Panc1 (cell line): ENCODE data around the gene AMT. TPM values are rescaled to one million over a fixed set of nuclear protein-coding genes. Genes with fewer than 3 reads are reported as not detected.
A peak's percentile ranks its signal among the peaks of the same experiment; 100 is the strongest.

Experiments used
- ATAC-seq: fragments of 200-7000 bp; cut with Tn5 transposase; 2 replicates; pipeline ENCODE4 v1.9.1; 2020; ENCODE audit warnings: mild to moderate bottlenecking, moderate library complexity
- BruUV-seq: library from RNA; stranded (reverse); fragments of 400-500 nt; replicated peaks from 2 replicates; lab custom pipeline; 2021; lab: Mats Ljungman, UMichigan
- CTCF ChIA-PET: fragments of 300-600 bp; sonication (Branson Sonifier 250); formaldehyde crosslinking; loops from one replicate; lab custom pipeline; 2022; ENCODE audit warnings: antibody characterized with exemption; lab: Charles Lee
- POLR2A ChIA-PET: fragments of 300-600 bp; sonication (Branson Sonifier 250); formaldehyde crosslinking; loops from one replicate; lab custom pipeline; 2022; ENCODE audit warnings: antibody characterized with exemption; lab: Charles Lee
- DNase-seq: peaks from one replicate; pipeline ENCODE4 v3.0.0-alpha.2; 2010; ENCODE audit warnings: low read depth, low spot score
- H3K27ac ChIP-seq: 2 replicates; pipeline ENCODE4 v1.5.1; 2011; ENCODE audit warnings: mild to moderate bottlenecking, low read length, inconsistent platforms
- H3K27me3 ChIP-seq: fragments of 200-500 bp; sonication (Bioruptor generic); 2 replicates; pipeline ENCODE4 v1.6.0; 2014; ENCODE audit warnings: low read length, inconsistent platforms; ENCODE audit not compliant: control insufficient read depth, insufficient read depth
- H3K36me3 ChIP-seq: fragments of 200-500 bp; sonication (Bioruptor generic); 2 replicates; pipeline ENCODE4 v1.5.1; 2014; ENCODE audit warnings: inconsistent platforms, mild to moderate bottlenecking, low read length, moderate library complexity; ENCODE audit not compliant: control insufficient read depth, insufficient read depth
- H3K4me1 ChIP-seq: 2 replicates; pipeline ENCODE4 v1.5.1; 2011; ENCODE audit warnings: inconsistent platforms, mild to moderate bottlenecking, low read length, moderate library complexity; ENCODE audit not compliant: control insufficient read depth, insufficient read depth
- H3K4me3 ChIP-seq, 2 experiments: 2 replicates each; pipeline ENCODE4 v1.5.1; 2011 to 2012; ENCODE audit warnings: low read depth in 2 of 2, low read length in 2 of 2, mild to moderate bottlenecking in 2 of 2, inconsistent platforms in 1 of 2, moderate library complexity in 1 of 2
- H3K9me3 ChIP-seq: fragments of 200-500 bp; sonication (Bioruptor generic); 2 replicates; pipeline ENCODE4 v1.5.1; 2014; ENCODE audit warnings: low read depth, mild to moderate bottlenecking, inconsistent platforms, low read length, moderate library complexity; ENCODE audit not compliant: control insufficient read depth, insufficient read depth
- CTCF ChIP-seq: fragments of 450-650 bp; IDR thresholded peaks from 2 replicates; pipeline ENCODE4 v1.5.1; 2017; ENCODE audit warnings: mild to moderate bottlenecking
- POLR2AphosphoS5 ChIP-seq: IDR thresholded peaks from 2 replicates; pipeline ENCODE4 v1.6.1; 2012; ENCODE audit warnings: mild to moderate bottlenecking, low read depth, low read length, moderate library complexity
- REST ChIP-seq, 2 experiments: IDR thresholded peaks; 2 replicates each; pipeline ENCODE4 v1.6.1; 2011 to 2012; ENCODE audit warnings: low read depth in 2 of 2, control low read depth in 1 of 2, low read length in 1 of 2, mild to moderate bottlenecking in 1 of 2, moderate library complexity in 1 of 2; ENCODE audit not compliant: insufficient read depth in 1 of 2
- SIN3A ChIP-seq: IDR thresholded peaks from 2 replicates; pipeline ENCODE4 v1.6.1; 2012; ENCODE audit warnings: low read depth, mild to moderate bottlenecking, low read length, moderate library complexity, borderline replicate concordance; ENCODE audit not compliant: insufficient read depth
- TCF7L2 ChIP-seq: IDR thresholded peaks from 2 replicates; pipeline ENCODE4 v1.6.1; 2011; ENCODE audit warnings: mild to moderate bottlenecking, low read depth, low read length, inconsistent platforms
- in situ Hi-C: cut with HindIII; loops from 2 replicates; pipeline ENCODE4 v1.10.0; 2016; ENCODE audit warnings: low sequenced_read_pairs, low pct_unique_long_range_greater_than_20kb
- intact Hi-C: fragments of 100-400 bp; cut with micrococcal nuclease; formaldehyde crosslinking; loops from one replicate; pipeline ENCODE4 v1.10.0; 2022; ENCODE audit not compliant: unreplicated experiment
- total RNA-seq: library from RNA; stranded (reverse); gene quantifications from one replicate; pipeline ENCODE4 v1.2.1, GENCODE V29; 2021; ENCODE audit not compliant: unreplicated experiment

Gene AMT
- total RNA-seq, 1 experiment from 2014 or later = 1.1 TPM

GRCh38 chr3:49385617-49386016 is 36.7 kb downstream of the AMT start:
- TSS peak; percentile 67 for BruUV-seq
- Histone ChIP-seq H3K27me3 (no peaks in the 10 kb centered on the region), H3K4me1 (no peaks in the 10 kb centered on the region), H3K36me3 (no peaks in the 10 kb centered on the region), H3K9me3 (no peaks in the 10 kb centered on the region), H3K4me3 (no peak overlapping the region), H3K27ac (no peak overlapping the region)
- in situ Hi-C loops (no loop called here), intact Hi-C loops (no loop called here)
- ChIA-PET POLR2A (interaction anchor here (0.6 kb wide), 1 partner anchor 754 kb away, joined by 3 read pairs; no protein-coding TSS in a partner anchor), CTCF (no interaction called here)
- no peak for ATAC-seq
- no peak for DNase-seq
- TF ChIP-seq POLR2AphosphoS5 (no peak), SIN3A (no peak), CTCF (no peak), REST (IDR thresholded peaks at IDR 0.05; ENCODE audit: insufficient read depth in 1 of 2, low read depth in 2 of 2, low read length in 1 of 2) (no peak), TCF7L2 (no peak)

GRCh38 chr3:49383387-49383786 is 38.9 kb downstream of the AMT start:
- POLR2A ChIA-PET = interaction anchor here (0.6 kb wide), 1 partner anchor 15 kb away, joined by 6 read pairs; no protein-coding TSS in a partner anchor
- Histone ChIP-seq H3K36me3 (no peaks in the 10 kb centered on the region), H3K4me3 (no peak overlapping the region)

More at GRCh38 chr3:49383387-49383786, 38.9 kb downstream of the AMT start:
- intact Hi-C loops = no loop called here
- no TSS peak for BruUV-seq
- DNase-seq = no peak
- H3K27me3 ChIP-seq = no peaks in the 10 kb centered on the region
- TF ChIP-seq SIN3A (no peak), CTCF (no peak), REST (IDR thresholded peaks at IDR 0.05; ENCODE audit: insufficient read depth in 1 of 2, low read depth in 2 of 2, low read length in 1 of 2) (no peak), POLR2AphosphoS5 (no peak), TCF7L2 (no peak)
- no peaks in the 10 kb centered on the region for H3K4me1 ChIP-seq
- H3K9me3 ChIP-seq = no peaks in the 10 kb centered on the region; the same call in 1 of the 2 replicates
- CTCF ChIA-PET = no interaction called here
- H3K27ac ChIP-seq = no peak overlapping the region
- ATAC-seq = no peak
- in situ Hi-C loops = no loop called here
